Ascending aorta (tissue), 2 donors: ENCODE results near the gene NKD1. TPM values are rescaled to one million over a fixed set of nuclear protein-coding genes. Genes with fewer than 3 reads are reported as not detected.

Experiments used
- DNase-seq, 2 donors: peaks; one replicate each; pipeline ENCODE4 v3.0.0-alpha.2; 2019; ENCODE audit warnings: low spot score in 2 of 2
- H3K27ac ChIP-seq, 2 donors: fragments of 200-600 bp; sonication (generic); one replicate each; pipeline ENCODE4 v1.5.1; 2016 to 2017; ENCODE audit warnings: mild to moderate bottlenecking in 1 of 2
- H3K27me3 ChIP-seq: fragments of 200-600 bp; sonication (generic); one replicate; pipeline ENCODE4 v1.5.1; 2017
- H3K36me3 ChIP-seq, 2 donors: fragments of 200-600 bp; sonication (generic); one replicate each; pipeline ENCODE4 v1.5.1; 2016
- H3K4me1 ChIP-seq, 2 donors: fragments of 200-600 bp; sonication (generic); one replicate each; pipeline ENCODE4 v1.5.1; 2016 to 2017; ENCODE audit warnings: mild to moderate bottlenecking in 1 of 2
- H3K4me3 ChIP-seq, 2 donors: fragments of 200-600 bp; sonication (generic); one replicate each; pipeline ENCODE4 v1.5.1; 2016 to 2017; ENCODE audit warnings: mild to moderate bottlenecking in 1 of 2
- H3K9me3 ChIP-seq, 2 donors: fragments of 200-600 bp; sonication (generic); one replicate each; pipeline ENCODE4 v1.5.1; 2016
- intact Hi-C: fragments of 100-400 bp; cut with DNase I; formaldehyde crosslinking; loops from one replicate; pipeline ENCODE4 v1.15.1; 2023
- total RNA-seq: library from RNA; depleted of rRNA; stranded (reverse); fragments of >200 nt; gene quantifications from one replicate; pipeline ENCODE4 v1.1.0, GENCODE V29; 2016
- TF ChIP-seq, protein P1 (sequence below), 3 experiments: fragments of 200-600 bp in 2 of 3; fragments of 450-650 bp in 1 of 3; sonication (generic) in 2 of 3; IDR thresholded peaks; one replicate each; pipeline ENCODE4 v1.5.1; 2016 to 2019; ENCODE audit warnings: antibody characterized with exemption in 3 of 3, mild to moderate bottlenecking in 1 of 3, moderate library complexity in 1 of 3

NKD1 gene
- total RNA-seq, 1 donor from 2014 or later = 33.2 TPM

DNA sequence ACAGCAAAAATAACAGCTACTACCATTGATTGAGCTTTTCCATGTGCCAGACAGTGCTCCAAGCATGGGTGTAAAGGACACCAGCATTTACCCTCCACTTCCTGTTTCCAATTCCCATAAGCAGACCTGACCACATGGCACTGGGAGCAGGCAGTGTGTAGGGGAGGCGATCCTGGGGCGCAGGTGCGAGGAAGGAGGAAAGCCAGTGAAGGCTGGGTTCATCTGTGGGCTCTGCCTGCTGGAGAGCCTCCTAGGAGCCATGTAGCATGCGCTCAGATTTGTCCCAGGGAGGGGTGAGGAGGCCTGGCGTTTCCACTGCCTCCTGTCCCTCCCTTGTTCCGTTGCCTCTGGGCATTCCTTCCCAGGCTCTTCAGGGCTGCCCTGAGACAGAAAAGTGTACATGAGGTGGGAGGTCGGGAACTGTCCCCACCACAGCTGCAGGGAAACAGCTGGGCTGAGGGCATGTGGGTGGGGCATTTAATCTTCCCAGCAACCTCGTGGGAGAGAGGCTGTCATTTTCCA is 76.3 kb downstream of the NKD1 start:
- TF ChIP-seq, protein P1, sequence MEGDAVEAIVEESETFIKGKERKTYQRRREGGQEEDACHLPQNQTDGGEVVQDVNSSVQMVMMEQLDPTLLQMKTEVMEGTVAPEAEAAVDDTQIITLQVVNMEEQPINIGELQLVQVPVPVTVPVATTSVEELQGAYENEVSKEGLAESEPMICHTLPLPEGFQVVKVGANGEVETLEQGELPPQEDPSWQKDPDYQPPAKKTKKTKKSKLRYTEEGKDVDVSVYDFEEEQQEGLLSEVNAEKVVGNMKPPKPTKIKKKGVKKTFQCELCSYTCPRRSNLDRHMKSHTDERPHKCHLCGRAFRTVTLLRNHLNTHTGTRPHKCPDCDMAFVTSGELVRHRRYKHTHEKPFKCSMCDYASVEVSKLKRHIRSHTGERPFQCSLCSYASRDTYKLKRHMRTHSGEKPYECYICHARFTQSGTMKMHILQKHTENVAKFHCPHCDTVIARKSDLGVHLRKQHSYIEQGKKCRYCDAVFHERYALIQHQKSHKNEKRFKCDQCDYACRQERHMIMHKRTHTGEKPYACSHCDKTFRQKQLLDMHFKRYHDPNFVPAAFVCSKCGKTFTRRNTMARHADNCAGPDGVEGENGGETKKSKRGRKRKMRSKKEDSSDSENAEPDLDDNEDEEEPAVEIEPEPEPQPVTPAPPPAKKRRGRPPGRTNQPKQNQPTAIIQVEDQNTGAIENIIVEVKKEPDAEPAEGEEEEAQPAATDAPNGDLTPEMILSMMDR (IDR thresholded peaks at IDR 0.05) = no peak
- intact Hi-C loops = no loop called here
- Histone ChIP-seq H3K4me1 (peaks cover 4 to 12% of the 10 kb centered on the region in 2 donors), H3K27me3 (no peaks in the 10 kb centered on the region), H3K36me3 (peaks cover 20 to 41% of the 10 kb centered on the region in 2 donors), H3K9me3 (no peaks in the 10 kb centered on the region), H3K4me3 (no peak overlapping the region), H3K27ac (peak overlapping the region in 1 of 2 donors; percentile 1)
- no peak for DNase-seq

DNA sequence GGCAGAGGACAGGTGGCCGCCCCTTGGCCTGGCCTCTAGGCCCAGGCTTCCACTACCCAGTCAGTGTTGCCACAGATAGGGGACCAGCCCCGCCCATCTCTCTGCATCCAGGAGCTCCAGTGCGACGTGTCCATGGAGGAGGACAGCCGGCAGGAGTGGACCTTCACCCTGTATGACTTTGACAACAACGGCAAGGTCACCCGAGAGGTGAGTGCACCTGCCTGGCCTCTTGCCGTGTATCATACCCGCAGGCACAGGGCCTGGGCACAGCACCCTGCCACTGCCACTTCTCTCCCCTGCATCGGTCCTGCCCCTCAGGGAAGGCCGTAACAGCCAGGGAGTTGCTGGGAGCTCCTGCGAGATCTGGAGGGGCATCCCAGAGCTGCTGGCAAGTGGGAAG is 77.2 kb downstream of the NKD1 start:
- no peak for DNase-seq
- peak overlapping the region in 1 of 2 donors; percentile 55 for H3K27ac ChIP-seq
- intact Hi-C loops = no loop called here
- no peaks in the 10 kb centered on the region for H3K9me3 ChIP-seq
- peaks cover 4 to 12% of the 10 kb centered on the region in 2 donors for H3K4me1 ChIP-seq
- TF ChIP-seq, protein P1 (IDR thresholded peaks at IDR 0.05) = no peak
- H3K4me3 ChIP-seq = no peak overlapping the region
- peaks cover 28 to 49% of the 10 kb centered on the region in 2 donors for H3K36me3 ChIP-seq
- H3K27me3 ChIP-seq = no peaks in the 10 kb centered on the region

DNA sequence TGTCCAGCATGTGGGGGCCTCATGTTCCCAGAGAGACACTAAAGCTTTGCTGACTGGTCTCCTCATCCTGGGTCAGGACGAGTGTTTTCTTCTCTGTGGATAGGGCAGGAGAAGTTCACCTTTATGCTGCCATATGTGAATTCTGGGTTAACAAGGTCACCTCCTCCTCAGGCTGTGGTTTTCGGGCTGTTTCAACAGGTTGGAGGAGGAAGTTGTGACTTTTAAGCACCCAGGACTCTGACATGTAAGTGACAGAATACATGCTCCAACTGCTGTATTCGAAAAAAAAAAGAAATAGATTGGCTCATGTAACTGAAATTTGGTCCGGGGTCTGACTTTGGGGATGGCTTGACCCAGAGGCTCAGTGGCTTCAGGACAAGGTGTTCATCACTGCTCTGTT is 78.7 kb downstream of the NKD1 start:
- H3K36me3 ChIP-seq = peaks cover 38 to 54% of the 10 kb centered on the region in 2 donors
- TF ChIP-seq, protein P1 (IDR thresholded peaks at IDR 0.05) = no peak
- H3K9me3 ChIP-seq = no peaks in the 10 kb centered on the region
- peak overlapping the region in 1 of 2 donors; percentile 10 for H3K4me3 ChIP-seq
- no peaks in the 10 kb centered on the region for H3K27me3 ChIP-seq
- peaks cover 4 to 12% of the 10 kb centered on the region in 2 donors for H3K4me1 ChIP-seq
- peak overlapping the region; percentile 57 to 63 for H3K27ac ChIP-seq
- intact Hi-C loops = loop anchor here (2.0 kb wide), 2 partner anchors 78 to 254 kb away; partner anchors contain the start of gene NKD1
- no peak for DNase-seq

DNA sequence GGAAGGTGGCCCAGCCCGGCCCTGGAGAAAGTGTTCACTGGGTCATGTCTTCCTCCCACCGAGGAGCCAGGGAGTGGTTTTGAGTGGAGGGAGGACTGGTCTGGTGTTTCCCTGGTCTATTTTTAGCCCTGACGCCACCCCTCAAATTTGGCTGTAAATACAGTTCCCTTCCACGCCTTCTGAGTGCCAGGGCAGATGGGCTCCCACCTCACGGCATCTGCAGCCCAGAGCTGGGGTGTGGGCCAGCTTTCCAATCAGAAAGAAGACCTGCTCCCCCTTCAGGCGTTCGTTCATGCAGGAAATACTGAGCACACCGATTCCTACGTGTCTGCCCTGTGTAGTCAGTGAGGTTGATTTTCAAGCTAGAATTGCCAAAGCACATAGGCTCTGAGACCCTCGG is 79.2 kb downstream of the NKD1 start:
- intact Hi-C loops = loop anchor here (2.0 kb wide), 2 partner anchors 79 to 255 kb away; partner anchors contain the start of gene NKD1
- Histone ChIP-seq H3K27ac (peak overlapping the region; percentile 57 to 63), H3K36me3 (peaks cover 43 to 60% of the 10 kb centered on the region in 2 donors), H3K27me3 (no peaks in the 10 kb centered on the region), H3K4me1 (peaks cover 4 to 12% of the 10 kb centered on the region in 2 donors), H3K9me3 (no peaks in the 10 kb centered on the region), H3K4me3 (peak overlapping the region in 1 of 2 donors; percentile 10)
- TF ChIP-seq, protein P1 (IDR thresholded peaks at IDR 0.05) = peak; percentile 44 to 68 (median 49)
- DNase-seq = peak in 1 of 2 donors; percentile 87

DNA sequence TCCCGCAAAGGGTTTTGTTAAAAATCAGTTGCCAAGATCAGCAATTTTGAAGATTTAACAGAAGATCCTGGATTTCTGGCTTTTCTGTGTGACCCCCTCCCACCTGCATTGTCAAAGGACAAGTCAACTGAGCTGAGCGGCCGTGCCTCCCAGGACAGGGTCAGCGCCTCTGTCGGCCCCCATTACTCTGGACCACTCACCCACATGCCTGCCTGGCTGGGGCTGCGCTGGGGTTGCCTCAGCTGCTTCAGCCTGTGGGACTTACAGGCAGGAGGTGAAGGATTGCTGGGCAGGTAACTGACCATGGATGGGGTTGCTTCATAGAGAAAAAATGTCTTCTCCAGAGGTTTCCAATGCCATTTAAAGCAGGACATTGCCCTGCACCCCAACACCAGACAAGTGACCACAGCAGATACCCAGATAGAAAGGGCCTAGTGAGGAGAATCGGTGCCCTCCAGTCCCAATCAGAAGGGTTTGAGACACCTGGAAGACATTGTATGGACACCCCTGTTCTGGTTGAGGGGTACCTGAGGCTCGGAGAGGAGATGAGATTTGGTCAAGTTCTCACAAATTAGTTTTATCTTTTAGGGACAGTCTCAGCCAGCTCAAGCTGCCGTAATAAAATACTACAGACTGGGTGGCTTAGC is 80.1 kb downstream of the NKD1 start:
- peaks cover 49 to 61% of the 10 kb centered on the region in 2 donors for H3K36me3 ChIP-seq
- intact Hi-C loops = no loop called here
- H3K9me3 ChIP-seq = no peaks in the 10 kb centered on the region
- peak overlapping the region in 1 of 2 donors; percentile 63 for H3K27ac ChIP-seq
- H3K4me1 ChIP-seq = peaks cover 4 to 12% of the 10 kb centered on the region in 2 donors
- H3K4me3 ChIP-seq = no peak overlapping the region
- DNase-seq = no peak
- no peaks in the 10 kb centered on the region for H3K27me3 ChIP-seq
- TF ChIP-seq, protein P1 (IDR thresholded peaks at IDR 0.05) = no peak
